ENCODE measurements around the gene LRRFIP2. TPM values are rescaled to one million over a fixed set of nuclear protein-coding genes. Genes with fewer than 3 reads are reported as not detected.

Gene LRRFIP2
- total and polyA plus RNA-seq, 2 of the 8 experiments (the other 6 are each of a cell fraction or from before 2014, with no cell fraction given), result 8.8 to 25.6 TPM

- no peak for TF ChIP-seq KDM1A (IDR thresholded peaks at IDR 0.05; ENCODE audit: borderline replicate concordance, low read length)
These were observed 19.6 kb downstream of the LRRFIP2 start (continued) for GRCh38 chr3:37154668-37155314.
